HG03060 (cell line): ENCODE measurements around the gene CACNA1I.

Source experiments
- ATAC-seq: cut with Tn5 transposase; IDR thresholded peaks from one replicate; pipeline ENCODE4 v1.9.1; 2021; ENCODE audit warnings: low read depth, moderate number of reproducible peaks; ENCODE audit not compliant: unreplicated experiment

Gene CACNA1I

DNA sequence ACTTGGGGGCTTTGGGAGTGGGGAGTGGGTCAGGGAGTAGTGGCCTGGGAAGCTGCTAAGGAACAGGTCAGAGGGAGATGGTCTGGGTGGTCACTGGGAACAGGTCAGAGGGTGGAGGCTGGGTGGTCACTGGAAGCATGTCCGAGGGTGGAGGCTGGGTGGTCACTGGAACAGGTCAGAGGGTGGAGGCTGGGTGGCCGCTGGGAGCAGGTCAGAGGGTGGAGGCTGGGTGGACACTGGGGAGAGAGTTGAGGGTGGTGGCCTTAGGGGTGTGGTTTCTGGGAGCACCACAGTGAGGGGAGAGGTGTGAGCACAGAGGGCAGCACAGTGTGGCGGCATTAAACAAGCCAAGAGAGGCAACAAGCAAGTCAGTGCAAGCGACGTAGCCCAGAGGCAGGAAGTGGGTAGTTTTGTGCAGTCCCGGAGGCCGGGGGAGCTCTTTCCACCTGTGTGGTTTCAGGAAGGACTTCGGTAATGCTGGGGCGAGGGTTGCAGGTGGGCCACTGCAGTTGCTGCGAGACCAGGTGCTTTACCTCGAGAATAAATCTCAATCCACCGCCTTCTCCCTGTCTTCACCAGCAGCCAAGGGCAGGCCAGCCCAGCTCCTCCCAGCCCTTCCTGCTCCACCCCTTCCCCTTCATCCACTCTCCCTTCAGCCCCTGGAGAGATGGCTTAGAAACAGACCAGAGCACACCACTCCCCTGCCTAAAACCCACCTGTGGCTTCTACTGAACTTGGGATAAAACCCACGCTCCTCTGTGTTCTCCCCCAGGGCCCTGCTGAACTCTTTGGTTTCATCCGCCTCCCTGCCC, 3.2 kb upstream of the CACNA1I start:
- no peak for ATAC-seq

DNA sequence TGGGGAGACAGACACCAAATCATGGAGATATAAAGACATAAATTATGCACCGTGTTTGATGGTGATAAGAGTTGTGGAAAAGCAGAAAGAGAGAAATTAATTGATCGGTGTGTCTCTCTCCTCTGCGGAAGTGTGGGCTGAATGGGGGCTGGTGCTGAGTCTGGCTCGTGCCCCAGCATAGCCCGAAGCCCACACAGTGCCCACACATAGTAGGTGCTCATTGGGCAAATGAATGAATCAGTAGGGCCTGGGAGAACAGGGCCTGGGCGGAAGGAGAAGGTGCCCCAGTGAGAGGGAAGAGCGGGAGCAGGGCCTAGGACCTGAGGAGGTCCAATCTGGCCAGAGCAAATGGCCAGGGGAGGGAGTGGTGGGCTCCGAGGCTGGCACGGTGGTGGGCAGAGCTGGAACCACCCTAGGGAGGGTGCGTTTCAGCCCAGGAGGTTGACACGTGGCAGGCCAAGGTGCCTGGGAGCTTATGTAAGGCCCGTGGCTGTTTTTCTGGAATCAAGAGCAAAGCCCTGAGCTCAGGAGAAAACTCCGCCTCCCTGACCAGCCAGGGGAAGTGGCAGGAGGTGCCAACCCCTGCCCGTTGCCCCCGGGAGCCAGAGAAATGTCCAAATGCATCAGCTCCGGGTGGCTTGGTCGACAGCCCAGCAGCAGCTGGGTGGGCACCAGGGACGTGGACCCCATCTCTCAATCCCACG, 2.1 kb upstream of the CACNA1I start:
- no peak for ATAC-seq

DNA sequence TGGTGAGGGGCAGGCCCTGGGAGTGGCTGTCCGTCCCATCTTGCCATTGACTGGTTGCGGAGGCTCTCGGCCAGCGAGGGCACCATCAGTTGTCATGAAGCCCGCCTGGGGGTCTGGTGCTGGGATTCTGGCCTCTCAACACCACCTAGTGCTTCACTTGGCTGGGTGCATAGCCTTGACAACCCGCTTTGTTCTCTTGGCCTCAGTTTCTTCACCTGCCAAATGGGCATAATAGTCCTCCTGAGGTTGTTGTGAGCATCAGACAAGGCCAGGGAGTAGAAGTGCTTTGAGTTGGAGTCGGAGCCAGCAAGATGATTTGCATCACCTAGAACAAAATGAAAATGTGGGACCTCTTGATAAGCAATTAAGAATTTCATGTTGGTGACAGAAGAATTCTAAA, 1.5 kb upstream of the CACNA1I start:
- ATAC-seq: no peak

DNA sequence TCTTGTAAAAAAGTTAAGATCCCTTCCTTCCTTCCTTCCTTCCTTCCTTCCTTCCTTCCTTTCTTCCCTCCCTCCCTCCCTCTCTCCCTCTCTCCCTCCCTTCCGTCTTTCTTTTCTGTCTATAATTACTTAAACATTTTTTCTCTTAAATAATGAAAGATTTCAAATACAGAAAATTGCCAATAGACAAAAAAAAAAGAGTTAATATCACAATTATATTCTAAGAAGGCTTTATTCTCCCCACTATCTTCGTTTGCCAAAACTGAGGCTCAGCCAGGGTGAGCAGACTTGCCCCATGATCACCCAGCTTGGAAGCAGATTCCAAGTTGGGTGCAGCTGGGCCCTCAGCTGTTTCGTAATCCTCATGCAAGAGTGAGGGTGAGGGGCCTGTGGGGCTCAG, 327 bp upstream of the CACNA1I start:
- ATAC-seq: no peak

DNA sequence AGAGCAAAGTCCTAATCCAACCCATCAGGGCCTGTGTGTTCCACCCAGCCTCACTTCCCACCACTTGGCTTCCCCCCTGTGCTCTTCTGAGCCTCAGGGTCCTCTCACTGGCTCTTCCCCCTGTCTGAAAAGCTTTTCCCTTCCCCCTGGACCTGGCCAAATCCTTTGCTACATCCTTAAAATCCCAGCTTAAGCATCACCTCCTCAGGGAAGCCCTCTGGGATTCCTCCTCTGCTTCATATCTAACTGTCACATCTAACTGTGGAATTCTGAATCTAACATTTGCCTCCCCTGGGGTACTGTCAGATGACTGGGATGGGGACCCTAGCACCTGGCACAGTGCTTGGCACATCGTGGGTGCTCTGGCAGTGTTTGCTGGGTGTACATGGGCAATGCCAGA, 985 bp downstream of the CACNA1I start:
- ATAC-seq: no peak

DNA sequence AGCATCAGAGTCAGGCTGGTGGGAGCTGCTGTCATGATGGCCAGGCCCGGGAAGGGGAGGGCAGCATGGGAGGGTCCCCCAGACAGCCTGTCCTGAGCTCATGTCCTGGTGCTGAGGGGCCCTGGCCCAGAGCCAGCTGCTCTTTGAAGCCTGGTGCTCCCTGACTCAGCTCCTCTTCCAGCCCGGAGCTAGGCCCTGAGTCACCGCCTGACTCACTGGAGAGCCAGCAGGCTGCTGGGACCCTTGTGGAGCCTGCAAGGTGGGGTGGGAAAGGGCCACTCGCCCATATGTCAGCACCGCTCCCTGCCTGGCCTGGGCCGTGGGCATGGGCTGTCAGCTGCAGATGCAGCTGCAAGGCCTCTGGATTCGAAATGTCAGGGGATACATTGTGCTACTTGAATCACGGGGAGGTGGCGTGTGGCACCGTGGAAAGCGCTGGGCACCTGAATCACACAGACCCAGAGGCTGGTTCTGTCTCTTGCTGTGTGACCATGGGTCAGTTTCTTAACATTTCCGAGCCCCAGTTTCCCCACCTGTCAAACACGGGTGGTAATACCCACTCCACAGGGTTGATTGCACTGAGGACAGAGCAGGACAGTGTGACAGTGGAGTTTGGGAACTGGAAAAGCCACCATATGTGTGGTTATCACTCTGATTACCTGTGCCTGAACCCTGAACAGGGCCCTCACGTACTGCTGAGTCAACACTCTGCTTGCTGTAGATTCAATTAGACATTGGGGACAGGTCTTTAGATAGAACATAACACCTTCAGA, 4.4 kb downstream of the CACNA1I start:
- no peak for ATAC-seq

DNA sequence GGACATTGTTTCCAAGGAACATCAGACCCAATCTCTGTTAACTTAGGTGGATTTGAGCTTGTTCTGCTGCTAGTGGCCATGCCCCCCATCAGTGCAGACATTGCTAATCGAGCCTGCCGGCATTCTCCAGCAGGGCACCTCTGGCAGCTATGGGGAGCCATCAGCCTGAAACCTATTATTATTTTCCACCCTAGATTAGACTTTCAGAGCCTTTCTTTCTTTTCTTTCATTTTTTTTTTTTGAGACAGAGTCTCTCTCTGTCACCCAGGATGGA, 4.9 kb downstream of the CACNA1I start:
- ATAC-seq: no peak

DNA sequence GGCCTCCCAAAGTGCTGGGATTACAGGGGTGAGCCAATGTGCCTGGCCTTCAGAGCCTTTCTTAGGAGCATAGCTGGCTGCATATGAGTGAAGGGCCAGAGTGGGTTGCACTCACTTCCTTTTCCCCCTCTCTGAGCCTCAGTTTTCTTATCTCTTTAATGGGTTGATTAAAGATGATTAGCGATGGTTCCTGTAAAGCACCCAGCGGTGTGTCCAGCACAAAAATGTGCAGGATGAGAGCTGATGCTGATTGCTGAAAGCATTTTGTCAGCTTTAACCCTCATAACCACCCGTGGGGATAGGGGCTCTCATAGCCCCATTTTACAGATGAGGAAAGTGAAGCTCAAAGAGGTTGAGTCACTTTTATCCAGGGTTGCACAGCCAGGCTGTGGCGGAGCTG, 5.5 kb downstream of the CACNA1I start:
- ATAC-seq: no peak

DNA sequence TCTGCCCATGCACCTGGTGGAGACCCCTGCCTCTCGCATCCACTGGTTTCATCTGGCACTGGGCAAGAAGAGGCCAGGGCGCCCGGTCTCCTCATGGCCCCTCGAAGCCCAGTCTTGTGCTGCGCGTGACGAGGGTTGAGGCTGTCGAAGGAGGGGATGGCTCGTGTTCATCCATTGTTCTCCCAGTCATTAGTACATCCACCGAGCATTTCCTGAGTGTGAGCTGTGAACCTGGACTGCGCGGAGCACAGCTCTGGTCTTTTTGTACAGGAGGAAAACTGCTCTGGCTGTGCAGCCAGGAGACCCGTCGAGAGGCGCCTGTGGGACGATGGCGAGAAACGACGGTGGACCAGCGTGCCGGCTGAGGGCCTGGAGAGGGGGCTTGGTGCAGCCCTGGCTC, 6.8 kb downstream of the CACNA1I start:
- no peak for ATAC-seq

DNA sequence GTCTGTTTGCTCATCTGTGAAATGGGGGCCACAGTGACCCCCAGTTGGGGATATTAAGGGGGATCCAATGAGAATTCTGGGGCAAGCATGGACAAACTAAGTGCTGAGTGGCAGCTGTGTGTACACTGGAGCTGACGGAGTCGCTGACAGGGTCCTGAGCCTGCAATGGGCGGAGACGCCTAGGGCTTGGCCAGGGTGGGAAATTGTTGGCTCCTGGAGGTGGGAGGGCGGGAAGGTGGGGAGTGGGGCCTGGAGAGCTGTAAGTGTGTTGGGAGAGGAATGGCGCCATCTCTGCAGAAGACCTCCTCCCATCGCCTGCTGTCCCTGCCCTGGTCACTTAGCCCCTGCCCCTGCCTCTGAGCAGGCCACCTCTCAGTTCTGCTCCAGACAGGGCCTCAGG, 7.3 kb downstream of the CACNA1I start:
- no peak for ATAC-seq

DNA sequence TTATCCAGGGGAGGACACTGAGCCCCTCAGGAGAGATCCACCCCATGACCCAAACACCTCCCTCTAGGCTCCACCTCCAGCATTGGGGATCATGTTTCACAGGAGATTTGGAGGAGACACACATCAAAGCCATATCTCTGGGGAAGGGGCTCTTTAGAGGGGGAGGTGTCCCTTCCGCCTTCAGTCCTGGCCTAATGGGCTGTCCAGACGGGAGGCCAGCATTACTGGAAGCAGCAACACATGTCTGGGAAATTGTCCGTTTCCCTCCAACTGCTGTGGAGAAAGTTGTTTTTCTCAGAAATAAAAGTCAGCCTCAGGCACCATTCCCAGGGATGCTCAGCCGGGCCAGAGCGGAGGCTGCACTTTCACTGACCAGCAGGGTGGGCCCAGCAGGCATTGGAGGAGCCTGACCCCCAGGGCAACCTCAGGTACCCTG, 9.5 kb downstream of the CACNA1I start:
- no peak for ATAC-seq

DNA sequence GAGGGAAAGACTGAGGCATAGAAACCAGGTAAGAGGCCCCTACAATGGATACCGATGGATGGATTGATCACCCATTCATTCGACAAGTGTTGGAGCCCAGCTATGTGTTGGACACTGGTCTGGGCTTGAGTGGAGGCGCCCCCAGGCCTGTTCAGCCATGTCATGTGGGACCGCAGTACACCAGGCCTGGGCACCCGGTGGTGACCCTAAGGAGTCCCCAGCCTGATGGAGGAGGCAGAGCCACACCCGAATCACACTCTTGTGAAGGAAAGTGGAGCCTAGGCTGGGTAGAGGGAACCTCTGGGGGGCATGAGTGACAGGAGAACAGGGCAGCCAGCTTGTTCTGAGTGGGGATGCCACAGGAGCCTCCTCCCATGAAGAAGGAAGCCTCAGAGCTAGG, 10.2 kb downstream of the CACNA1I start:
- ATAC-seq: no peak

DNA sequence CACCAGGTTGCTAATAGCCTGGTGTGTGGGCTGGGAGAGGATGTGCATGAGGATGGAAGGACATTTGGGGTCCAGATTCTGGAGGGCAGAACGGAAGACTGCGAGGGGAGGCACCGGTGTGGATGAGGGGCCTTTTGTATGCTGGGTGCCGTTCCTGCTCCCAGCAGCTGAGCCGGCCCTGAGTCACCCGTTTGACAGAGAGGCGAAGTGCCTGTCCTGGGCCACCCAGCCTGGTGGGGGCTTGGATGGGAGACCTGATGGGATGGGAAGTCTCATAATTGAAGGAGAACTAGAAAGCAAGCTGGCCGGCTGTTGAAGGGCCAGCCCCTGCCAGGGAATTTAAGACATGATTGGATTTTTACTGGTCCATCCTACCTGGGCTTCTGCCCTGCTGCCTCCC, 10.8 kb downstream of the CACNA1I start:
- no peak for ATAC-seq

DNA sequence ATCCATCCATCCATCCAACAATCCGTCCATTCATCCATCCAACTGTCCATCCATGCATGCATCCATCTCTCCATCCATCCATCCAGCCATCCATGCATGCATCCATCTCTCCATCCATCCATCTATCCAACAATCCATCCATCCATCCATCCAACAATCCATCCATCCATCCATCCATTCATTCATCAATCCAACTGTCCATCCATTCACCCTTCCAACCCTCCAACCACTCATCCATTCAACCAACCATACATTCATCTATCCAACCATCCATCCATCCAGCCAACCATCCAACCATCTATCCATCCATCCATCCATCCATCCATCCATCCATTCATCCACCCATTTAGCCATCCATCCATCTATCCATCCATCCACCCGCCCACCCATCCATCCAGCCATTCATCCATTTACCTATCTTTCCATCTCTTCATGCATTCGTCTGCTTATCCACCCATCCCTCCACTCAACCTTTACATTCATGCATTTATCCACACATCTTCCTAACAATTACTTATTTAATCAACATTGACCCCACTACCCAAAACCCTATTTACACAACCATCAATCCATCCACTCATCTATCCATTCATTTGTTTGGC, 12.6 kb downstream of the CACNA1I start:
- ATAC-seq: no peak

DNA sequence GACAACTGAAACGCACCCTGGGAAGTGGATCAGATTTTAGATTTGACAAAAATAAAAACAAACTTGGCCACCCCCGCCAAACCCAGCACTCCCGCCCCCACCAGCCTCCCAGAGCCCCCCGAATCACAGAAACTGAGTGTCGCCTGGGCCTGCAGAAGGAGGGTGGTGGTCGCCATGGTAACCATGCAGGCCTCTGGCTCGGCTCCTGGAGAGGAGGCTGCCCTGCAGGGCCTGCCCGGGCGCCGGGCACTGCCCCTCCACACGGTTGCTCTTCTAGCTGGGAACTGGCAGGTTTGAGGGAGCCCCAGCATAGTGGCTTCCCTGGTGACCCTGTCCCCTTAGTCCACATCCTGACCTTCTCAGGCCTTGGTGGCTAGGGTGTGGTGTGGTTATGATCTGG, 19.3 kb downstream of the CACNA1I start:
- no peak for ATAC-seq

DNA sequence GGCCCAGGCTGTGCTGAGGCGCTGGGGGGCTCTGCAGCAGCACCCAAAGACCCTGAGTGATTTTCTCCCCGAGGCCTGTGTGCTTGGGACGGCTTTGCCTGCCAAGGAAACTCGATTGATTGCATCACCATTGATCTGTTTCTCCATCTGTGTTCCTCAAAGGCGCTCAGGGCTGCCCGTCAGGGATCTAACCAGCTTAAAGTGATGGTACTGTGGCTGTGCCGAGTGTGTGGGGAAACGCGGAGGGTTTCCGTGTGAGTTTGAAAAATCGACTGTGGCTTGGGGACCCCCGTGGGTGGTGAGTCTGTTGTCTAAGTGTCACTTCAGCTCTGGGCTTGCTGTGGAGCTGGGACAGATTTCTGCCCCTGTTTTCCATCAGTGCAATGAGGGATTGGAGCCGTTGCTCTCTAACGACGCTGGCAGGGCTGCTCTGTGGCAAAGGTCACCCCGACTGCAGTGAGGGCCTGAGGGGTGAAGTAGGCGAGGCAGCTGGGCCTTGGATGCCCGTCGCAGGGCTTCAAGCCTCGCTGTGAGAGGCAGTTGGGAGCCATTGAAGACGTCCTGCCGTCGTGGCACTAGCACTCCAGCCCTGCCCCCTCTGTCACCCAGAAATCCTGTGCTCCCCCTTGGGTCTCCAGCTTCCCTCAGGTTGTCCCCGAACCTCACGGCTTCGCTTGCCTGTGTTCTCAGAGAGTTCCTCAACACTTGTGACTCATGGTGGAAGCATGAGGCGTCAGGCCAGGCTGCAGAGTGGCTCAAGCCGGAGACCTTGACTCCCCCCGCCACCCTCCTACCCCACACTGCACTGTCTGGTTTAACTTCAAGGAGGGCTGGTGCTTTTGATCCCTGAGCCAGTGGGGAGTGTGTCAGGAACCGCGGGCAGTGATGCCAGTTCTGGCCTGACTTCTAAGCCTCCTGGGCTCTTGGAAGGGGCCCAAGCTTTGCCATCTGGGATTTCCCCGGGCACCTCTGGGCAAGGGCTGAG, 21.8 kb downstream of the CACNA1I start:
- ATAC-seq: no peak

DNA sequence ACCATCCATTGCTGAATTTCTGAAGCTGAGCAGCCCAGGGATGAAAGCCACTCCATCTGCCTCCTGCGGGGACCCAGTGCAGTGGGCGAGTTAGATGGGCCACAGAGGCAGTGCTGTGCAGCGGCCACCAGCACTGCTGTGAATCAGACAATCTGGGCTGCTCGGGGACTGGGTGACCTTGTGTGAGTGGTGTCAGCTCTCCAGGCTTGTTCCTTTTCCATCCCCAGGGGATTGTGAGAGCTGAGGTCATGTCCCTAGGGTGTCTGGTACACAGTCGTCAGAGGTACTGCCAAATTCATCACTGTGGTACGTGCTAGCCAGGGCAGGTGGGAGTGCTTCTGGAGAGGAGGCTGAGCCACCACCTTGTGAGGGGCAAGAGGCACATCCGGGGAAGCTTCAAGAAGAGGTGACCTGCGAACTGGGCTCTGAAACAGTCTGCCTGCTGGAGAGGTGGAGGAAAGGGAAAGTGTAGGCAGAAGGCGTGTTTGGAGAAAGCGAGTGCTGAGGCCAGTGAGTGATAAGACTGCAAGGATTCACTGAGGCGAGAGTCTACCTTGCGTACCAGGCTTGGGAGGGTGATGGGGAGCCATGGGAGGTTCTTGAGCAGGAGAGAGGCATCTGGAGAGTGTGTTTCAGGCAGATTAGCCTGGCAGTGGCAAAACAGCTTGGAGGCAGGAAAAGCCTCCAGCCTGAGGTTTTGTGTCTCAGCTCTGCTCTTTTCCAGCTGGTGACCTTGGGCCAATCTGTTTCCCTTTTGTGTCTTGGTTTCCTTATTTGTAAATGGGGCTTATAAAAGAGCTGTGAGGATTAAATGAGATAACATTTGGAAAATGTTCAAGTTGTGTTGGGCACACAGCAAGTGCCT, 22.7 kb downstream of the CACNA1I start:
- no peak for ATAC-seq

DNA sequence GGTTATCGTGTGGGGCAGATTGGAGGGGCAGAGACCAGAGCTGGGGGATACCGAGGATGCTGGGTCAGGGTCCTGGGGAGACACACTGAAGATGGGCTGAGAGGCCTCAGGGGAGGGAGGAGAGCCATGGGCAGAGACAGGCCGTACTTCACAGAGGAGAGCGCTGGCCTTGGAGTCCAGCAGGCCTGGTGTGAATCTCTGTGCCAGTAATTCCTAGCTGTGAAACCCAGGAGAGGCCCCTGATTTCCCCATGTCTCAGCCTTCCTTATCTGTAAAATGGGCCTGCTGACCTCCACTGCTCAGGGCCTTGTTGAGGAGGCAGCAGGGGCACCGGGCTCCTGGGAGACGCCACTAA, 23.4 kb downstream of the CACNA1I start:
- ATAC-seq: no peak

DNA sequence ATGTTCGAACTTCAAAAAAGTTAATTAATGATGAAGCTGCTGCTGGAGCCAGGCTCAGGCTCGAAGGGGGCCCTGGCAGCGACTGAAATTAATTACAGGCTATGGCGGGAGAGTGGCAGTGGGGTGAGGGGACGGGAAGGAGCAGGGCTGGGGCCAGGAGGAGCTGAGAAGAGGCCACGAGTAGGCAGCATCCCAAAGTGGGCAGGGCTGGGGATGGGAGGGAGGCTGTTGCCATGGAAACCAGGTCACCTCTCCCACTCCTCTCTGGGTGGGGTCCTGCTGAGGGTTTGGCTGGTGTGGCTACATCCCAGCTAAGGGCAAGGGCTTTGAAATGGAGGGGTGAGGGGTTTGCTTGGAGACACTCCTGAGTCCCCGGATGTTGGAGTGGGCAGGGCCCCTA, 23.9 kb downstream of the CACNA1I start:
- ATAC-seq: no peak
